Posterior cingulate gyrus (tissue), 11 donors: ENCODE results near the gene ZNF444.

ENCODE experiments used
- DNase-seq, 10 donors: peaks; one replicate each; pipeline versions ENCODE4 v3.0.0 to v3.0.0-alpha.2; 2020 to 2021; ENCODE audit warnings: mixed read lengths in 3 of 10
- intact Hi-C: fragments of 100-400 bp; cut with DNase I; formaldehyde crosslinking; loops from one replicate; pipeline ENCODE4 v1.15.1; 2023

The ZNF444 gene

GRCh38 chr19:56120371-56121179, 20.5 kb upstream of the ZNF444 start:
- intact Hi-C loops: loop anchor here (1.0 kb wide), 1 partner anchor 20 kb away; no protein-coding TSS in a partner anchor
- DNase-seq: peak in 9 of 10 donors; percentile 46 to 94 (median 56)

GRCh38 chr19:56121180-56122167, 19.6 kb upstream of the ZNF444 start, which contains the start of gene ZNF787:
ZNF787 (minus strand) TSS chr19:56121295; CDS start chr19:56103217, 18,078 bp downstream.
- peak; percentile 95 to 100 (median 98) for DNase-seq
- intact Hi-C loops: loop anchor here (1.0 kb wide), 1 partner anchor 19 kb away; no protein-coding TSS in a partner anchor

GRCh38 chr19:56123266-56123891, 17.7 kb upstream of the ZNF444 start:
- DNase-seq: no peak
- intact Hi-C loops: no loop called here

- no peak for DNase-seq
- intact Hi-C loops: no loop called here
These were observed 16.5 kb upstream of the ZNF444 start for GRCh38 chr19:56124578-56124977.

GRCh38 chr19:56125806-56126590, 15.1 kb upstream of the ZNF444 start:
- intact Hi-C loops: no loop called here
- no peak for DNase-seq

GRCh38 chr19:56126983-56127780, 13.9 kb upstream of the ZNF444 start:
- no peak for DNase-seq
- intact Hi-C loops: no loop called here

GRCh38 chr19:56130006-56130405, 11.1 kb upstream of the ZNF444 start:
- intact Hi-C loops: no loop called here
- no peak for DNase-seq

GRCh38 chr19:56131651-56132050, 9.4 kb upstream of the ZNF444 start:
- no peak for DNase-seq
- intact Hi-C loops: no loop called here

GRCh38 chr19:56132316-56132822, 8.7 kb upstream of the ZNF444 start:
- intact Hi-C loops: no loop called here
- DNase-seq: no peak

- intact Hi-C loops: no loop called here
- DNase-seq: no peak
These were observed 7.0 kb upstream of the ZNF444 start for GRCh38 chr19:56133858-56134653.

- intact Hi-C loops: no loop called here
These were observed 6.5 kb upstream of the ZNF444 start for GRCh38 chr19:56134654-56134921.

GRCh38 chr19:56136362-56136761, 4.7 kb upstream of the ZNF444 start:
- intact Hi-C loops: no loop called here
- no peak for DNase-seq

More at GRCh38 chr19:56134654-56134921, 6.5 kb upstream of the ZNF444 start:
- no peak for DNase-seq

GRCh38 chr19:56137405-56137804, 3.7 kb upstream of the ZNF444 start:
- intact Hi-C loops: no loop called here

GRCh38 chr19:56138069-56138468, 3.0 kb upstream of the ZNF444 start:
- intact Hi-C loops: no loop called here
- DNase-seq: no peak

More at GRCh38 chr19:56137405-56137804, 3.7 kb upstream of the ZNF444 start:
- DNase-seq: no peak

- intact Hi-C loops: loop anchor here (1.0 kb wide), 1 partner anchor 19 kb away; the partner anchor contains the start of gene ZNF787
- DNase-seq: no peak
These were observed 1.1 kb upstream of the ZNF444 start for GRCh38 chr19:56139847-56140582.

- intact Hi-C loops: no loop called here
These were observed 418 bp downstream of the ZNF444 start for GRCh38 chr19:56141417-56141993.

More at GRCh38 chr19:56141417-56141993, 418 bp downstream of the ZNF444 start:
- no peak for DNase-seq
